ENCODE results near the gene UPK1A. TPM values are rescaled to one million over a fixed set of nuclear protein-coding genes. Genes with fewer than 3 reads are reported as not detected.

Gene UPK1A
- total RNA-seq (not detected), polyA plus RNA-seq (under 1 TPM; 0.06 to 0.20 TPM)
- long read RNA-seq, donor 1 = 0 reads
- long read RNA-seq, donor 2 = 0 reads
- long read RNA-seq, donor 3 = 0 reads

DNA sequence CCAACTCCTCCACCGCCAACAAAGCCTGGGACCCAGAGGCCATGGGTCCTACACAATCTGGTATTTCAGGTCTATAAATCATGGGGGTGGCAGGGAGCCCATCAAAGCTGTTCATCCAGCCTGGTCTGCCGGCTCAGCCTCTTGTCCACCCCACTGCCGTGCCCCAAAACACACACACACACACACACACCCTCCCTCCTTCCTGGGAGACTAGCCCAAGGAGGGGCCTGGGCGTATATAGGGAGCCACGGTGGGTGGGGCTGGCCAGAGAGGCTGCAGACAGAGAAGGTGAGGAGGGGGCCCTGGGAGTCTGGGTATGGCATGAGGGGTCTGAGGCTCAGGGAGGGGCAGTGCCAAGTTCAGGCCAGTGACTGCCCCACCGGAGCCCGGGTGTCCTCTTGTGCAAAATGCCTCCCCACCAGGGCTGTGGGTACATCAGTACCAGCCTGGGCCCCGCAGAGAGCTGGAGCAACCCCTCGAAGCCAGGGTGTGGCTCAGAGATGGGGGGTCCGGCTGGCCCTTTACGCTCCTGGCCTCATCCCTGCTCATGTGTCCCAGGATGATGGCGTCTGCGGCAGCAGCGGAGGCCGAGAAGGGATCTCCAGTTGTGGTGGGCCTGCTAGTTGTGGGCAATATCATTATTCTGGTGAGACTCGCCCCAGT lies at the start of gene UPK1A:
UPK1A (plus strand) TSS at position 267 of the 663 bp plus-strand sequence; CDS start at position 563, 296 bp downstream.
- TF ChIP-seq EP300 (IDR thresholded peaks at IDR 0.05) (no peak), POLR2A (IDR thresholded peaks at IDR 0.05) (no peak)
- TF ChIP-seq, protein P1, sequence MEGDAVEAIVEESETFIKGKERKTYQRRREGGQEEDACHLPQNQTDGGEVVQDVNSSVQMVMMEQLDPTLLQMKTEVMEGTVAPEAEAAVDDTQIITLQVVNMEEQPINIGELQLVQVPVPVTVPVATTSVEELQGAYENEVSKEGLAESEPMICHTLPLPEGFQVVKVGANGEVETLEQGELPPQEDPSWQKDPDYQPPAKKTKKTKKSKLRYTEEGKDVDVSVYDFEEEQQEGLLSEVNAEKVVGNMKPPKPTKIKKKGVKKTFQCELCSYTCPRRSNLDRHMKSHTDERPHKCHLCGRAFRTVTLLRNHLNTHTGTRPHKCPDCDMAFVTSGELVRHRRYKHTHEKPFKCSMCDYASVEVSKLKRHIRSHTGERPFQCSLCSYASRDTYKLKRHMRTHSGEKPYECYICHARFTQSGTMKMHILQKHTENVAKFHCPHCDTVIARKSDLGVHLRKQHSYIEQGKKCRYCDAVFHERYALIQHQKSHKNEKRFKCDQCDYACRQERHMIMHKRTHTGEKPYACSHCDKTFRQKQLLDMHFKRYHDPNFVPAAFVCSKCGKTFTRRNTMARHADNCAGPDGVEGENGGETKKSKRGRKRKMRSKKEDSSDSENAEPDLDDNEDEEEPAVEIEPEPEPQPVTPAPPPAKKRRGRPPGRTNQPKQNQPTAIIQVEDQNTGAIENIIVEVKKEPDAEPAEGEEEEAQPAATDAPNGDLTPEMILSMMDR (IDR thresholded peaks at IDR 0.05) = no peak
- 49 to 62% (median 56%) methylated on average over 12 to 16 of the region's 16 CpGs for WGBS, 3 donors
- intact Hi-C loops (cut with DNase I) = no loop called here

DNA sequence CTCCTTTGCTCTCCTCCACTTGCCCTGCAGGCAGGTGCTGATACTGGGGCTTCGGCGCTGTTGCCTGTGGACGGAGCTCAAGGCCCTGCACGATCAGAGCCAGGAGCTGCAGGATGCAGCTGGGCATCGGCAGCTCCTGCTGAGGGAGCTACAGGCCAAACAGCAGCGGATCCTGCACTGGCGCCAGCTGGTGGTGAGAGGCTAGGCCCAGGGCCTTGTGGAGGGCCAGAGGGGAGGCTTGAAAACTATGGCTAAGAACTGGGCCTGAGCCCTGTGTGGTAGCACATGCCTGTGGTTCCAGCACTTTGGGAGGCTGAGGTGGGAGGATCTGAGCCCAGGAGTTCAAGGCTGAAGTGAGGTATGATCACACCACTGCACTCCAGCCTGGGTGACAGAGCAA lies 47.5 kb upstream of the UPK1A start:
- H3K36me3 ChIP-seq = no peaks in the 10 kb centered on the region

More for the DNA sequence above, at the start of gene UPK1A:
- Histone ChIP-seq H3K9me3 (no peaks in the 10 kb centered on the region), H3K27me3 (no peaks in the 10 kb centered on the region), H3K4me3 (no peak within 1 kb of the TSS), H3K36me3 (no peaks in the 10 kb centered on the region), H3K4me1 (ENCODE audit: insufficient read depth) (no peaks in the 10 kb centered on the region), H3K27ac (no peak within 1 kb of the TSS)
- no peak for DNase-seq

DNA sequence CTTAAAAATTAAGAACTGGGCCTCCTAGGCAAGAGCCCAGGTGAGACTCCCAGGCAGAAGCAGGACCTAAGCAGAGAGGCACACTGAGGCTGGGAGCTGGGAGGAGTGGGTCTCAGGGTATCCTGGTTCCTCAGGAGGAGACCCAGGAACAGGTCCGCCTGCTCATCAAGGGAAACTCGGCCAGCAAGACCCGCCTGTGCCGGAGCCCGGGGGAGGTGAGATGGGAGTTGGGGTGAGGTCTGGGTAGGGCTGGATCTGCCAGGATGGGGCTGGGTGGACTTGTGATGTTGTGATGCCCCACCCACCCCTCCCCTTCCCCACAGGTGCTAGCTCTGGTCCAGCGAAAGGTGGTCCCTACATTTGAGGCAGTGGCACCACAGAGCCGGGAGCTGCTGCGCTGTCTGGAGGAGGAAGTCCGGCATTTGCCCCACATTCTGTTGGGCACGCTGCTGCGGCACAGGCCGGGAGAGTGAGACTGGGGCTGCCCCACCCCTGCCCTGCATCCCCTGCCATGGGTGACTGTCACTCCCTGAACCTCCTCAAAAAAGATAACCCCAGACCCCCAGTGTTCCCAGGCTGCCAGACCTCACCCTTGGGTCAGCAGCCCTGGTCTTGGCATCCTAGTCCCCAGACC lies 46.9 kb upstream of the UPK1A start:
- no peaks in the 10 kb centered on the region for H3K9me3 ChIP-seq
- H3K4me3 ChIP-seq = no peak overlapping the region
- TF ChIP-seq, protein P1 (IDR thresholded peaks at IDR 0.05) = no peak
- TF ChIP-seq POLR2A (IDR thresholded peaks at IDR 0.05) (no peak), EP300 (IDR thresholded peaks at IDR 0.05) (no peak)
- no peaks in the 10 kb centered on the region for H3K27me3 ChIP-seq
- H3K27ac ChIP-seq = no peak overlapping the region
- intact Hi-C loops (cut with DNase I) = loop anchor here in 2 of 4 donors (10.0 kb wide), 2 partner anchors 75 to 355 kb away; partner anchors contain the start of genes TMEM147 (in 1 of the 2) and USF2 (in 1 of the 2)
- H3K36me3 ChIP-seq = no peaks in the 10 kb centered on the region
- DNase-seq = no peak
- H3K4me1 ChIP-seq (ENCODE audit: insufficient read depth) = no peaks in the 10 kb centered on the region
- 89 to 91% (median 90%) methylated on average over 12 of the region's 12 CpGs for WGBS, 3 donors

More for the DNA sequence above, 47.5 kb upstream of the UPK1A start:
- no peaks in the 10 kb centered on the region for H3K4me1 ChIP-seq (ENCODE audit: insufficient read depth)
- TF ChIP-seq POLR2A (IDR thresholded peaks at IDR 0.05) (no peak), EP300 (IDR thresholded peaks at IDR 0.05) (no peak)
- TF ChIP-seq, protein P1 (IDR thresholded peaks at IDR 0.05) = no peak
- no peaks in the 10 kb centered on the region for H3K9me3 ChIP-seq
- no peaks in the 10 kb centered on the region for H3K27me3 ChIP-seq
- no peak overlapping the region for H3K4me3 ChIP-seq
- intact Hi-C loops (cut with DNase I) = loop anchor here in 2 of 4 donors (10.0 kb wide), 2 partner anchors 74 to 354 kb away; partner anchors contain the start of genes TMEM147 (in 1 of the 2) and USF2 (in 1 of the 2)
- no peak for DNase-seq
- WGBS, 3 donors = 64 to 70% (median 67%) methylated on average over 6 to 7 of the region's 7 CpGs
- no peak overlapping the region for H3K27ac ChIP-seq

DNA sequence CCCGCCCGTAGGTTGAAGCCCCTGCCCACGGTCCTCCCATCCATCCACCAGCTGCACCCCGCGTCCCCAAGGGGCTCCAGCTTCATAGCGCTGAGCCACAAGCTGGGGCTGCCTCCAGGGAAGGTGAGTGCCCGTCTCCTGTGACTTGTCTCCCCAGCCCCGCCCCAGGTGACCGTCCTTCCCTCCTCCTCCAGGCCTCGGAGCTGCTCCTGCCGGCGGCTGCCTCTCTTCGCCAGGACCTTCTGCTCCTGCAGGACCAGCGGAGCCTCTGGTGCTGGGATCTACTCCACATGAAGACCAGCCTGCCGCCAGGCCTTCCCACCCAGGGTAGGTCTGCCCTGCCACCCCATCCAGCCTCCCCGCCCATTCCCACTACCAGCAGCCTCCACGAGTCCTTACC lies 46.3 kb upstream of the UPK1A start:
- WGBS, 3 donors = 88 to 92% (median 88%) methylated on average over 17 of the region's 17 CpGs
- H3K4me1 ChIP-seq (ENCODE audit: insufficient read depth) = no peaks in the 10 kb centered on the region
- TF ChIP-seq POLR2A (IDR thresholded peaks at IDR 0.05) = no peak
- TF ChIP-seq, protein P1 (IDR thresholded peaks at IDR 0.05) = no peak
- no peak for TF ChIP-seq EP300 (IDR thresholded peaks at IDR 0.05)
- no peak for DNase-seq
- no peaks in the 10 kb centered on the region for H3K9me3 ChIP-seq
- no peak overlapping the region for H3K27ac ChIP-seq
- no peak overlapping the region for H3K4me3 ChIP-seq
- no peaks in the 10 kb centered on the region for H3K36me3 ChIP-seq
- H3K27me3 ChIP-seq = no peaks in the 10 kb centered on the region
- intact Hi-C loops (cut with DNase I) = no loop called here

Data from ovary (tissue), 10 donors.